ENCODE data around the gene PCDHGA3. TPM values are rescaled to one million over a fixed set of nuclear protein-coding genes. Genes with fewer than 3 reads are reported as not detected.
A peak's percentile ranks its signal among the peaks of the same experiment; 100 is the strongest.

Gene PCDHGA3
- total RNA-seq, 2 donors from 2014 or later: 4.3 TPM; not detected in 1

DNA sequence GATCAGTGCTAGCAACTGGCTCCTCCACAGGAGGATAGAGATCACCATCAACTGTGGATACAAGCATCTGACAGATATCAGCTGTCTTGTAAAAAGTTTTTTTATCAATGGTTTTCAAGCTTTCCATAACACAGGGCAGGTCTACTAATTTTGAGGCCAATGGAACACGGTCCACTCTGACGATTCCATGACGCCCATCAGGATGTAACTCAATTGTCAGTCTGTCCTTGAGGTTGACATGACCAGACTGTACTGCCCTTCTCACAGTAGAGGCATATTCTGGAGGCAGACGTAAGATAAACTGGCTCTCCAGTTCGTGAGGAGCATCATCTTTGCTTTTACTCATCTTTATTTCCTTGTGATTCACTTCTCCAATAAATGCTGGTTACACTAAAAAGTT is 23.9 kb upstream of the PCDHGA3 start:
- H3K4me1 Mint-ChIP-seq: peaks cover 2% of the 10 kb centered on the region
- Histone ChIP-seq H3K4me3 (ENCODE audit: low read length) (peak overlapping the region; percentile 91), H3K27ac (ENCODE audit: low read depth, low read length) (peak overlapping the region; percentile 7), H3K4me1 (ENCODE audit: control insufficient read depth, insufficient read depth, low read length) (no peaks in the 10 kb centered on the region), H3K27me3 (ENCODE audit: control insufficient read depth, insufficient read depth, low read length, poor library complexity, severe bottlenecking) (no peaks in the 10 kb centered on the region), H3K36me3 (ENCODE audit: control insufficient read depth, insufficient read depth, low read length) (peaks cover 45% of the 10 kb centered on the region), H3K9me3 (ENCODE audit: control insufficient read depth, low read length) (peaks cover 68% of the 10 kb centered on the region), H3K9ac (ENCODE audit: extremely low read depth, low read length, poor library complexity, severe bottlenecking) (peak overlapping the region; percentile 99)
- no peak for DNase-seq
- peaks cover 53% of the 10 kb centered on the region for H3K36me3 Mint-ChIP-seq (ENCODE audit: low read depth)
- H3K4me3 Mint-ChIP-seq: peak overlapping the region; percentile 99
- 74 to 85% methylated on average over 5 of the region's 5 CpGs for WGBS, 2 experiments (ENCODE audit: insufficient coverage in 1 of 2, insufficient read length in 1 of 2)
- H3K27ac Mint-ChIP-seq: peak overlapping the region; percentile 100
- TF ChIP-seq, protein P1, sequence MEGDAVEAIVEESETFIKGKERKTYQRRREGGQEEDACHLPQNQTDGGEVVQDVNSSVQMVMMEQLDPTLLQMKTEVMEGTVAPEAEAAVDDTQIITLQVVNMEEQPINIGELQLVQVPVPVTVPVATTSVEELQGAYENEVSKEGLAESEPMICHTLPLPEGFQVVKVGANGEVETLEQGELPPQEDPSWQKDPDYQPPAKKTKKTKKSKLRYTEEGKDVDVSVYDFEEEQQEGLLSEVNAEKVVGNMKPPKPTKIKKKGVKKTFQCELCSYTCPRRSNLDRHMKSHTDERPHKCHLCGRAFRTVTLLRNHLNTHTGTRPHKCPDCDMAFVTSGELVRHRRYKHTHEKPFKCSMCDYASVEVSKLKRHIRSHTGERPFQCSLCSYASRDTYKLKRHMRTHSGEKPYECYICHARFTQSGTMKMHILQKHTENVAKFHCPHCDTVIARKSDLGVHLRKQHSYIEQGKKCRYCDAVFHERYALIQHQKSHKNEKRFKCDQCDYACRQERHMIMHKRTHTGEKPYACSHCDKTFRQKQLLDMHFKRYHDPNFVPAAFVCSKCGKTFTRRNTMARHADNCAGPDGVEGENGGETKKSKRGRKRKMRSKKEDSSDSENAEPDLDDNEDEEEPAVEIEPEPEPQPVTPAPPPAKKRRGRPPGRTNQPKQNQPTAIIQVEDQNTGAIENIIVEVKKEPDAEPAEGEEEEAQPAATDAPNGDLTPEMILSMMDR (conservative IDR thresholded peaks at IDR 0.05): no peak
- peaks cover 51% of the 10 kb centered on the region for H3K9me3 Mint-ChIP-seq
- no peaks in the 10 kb centered on the region for H3K27me3 Mint-ChIP-seq (ENCODE audit: insufficient read depth)

DNA sequence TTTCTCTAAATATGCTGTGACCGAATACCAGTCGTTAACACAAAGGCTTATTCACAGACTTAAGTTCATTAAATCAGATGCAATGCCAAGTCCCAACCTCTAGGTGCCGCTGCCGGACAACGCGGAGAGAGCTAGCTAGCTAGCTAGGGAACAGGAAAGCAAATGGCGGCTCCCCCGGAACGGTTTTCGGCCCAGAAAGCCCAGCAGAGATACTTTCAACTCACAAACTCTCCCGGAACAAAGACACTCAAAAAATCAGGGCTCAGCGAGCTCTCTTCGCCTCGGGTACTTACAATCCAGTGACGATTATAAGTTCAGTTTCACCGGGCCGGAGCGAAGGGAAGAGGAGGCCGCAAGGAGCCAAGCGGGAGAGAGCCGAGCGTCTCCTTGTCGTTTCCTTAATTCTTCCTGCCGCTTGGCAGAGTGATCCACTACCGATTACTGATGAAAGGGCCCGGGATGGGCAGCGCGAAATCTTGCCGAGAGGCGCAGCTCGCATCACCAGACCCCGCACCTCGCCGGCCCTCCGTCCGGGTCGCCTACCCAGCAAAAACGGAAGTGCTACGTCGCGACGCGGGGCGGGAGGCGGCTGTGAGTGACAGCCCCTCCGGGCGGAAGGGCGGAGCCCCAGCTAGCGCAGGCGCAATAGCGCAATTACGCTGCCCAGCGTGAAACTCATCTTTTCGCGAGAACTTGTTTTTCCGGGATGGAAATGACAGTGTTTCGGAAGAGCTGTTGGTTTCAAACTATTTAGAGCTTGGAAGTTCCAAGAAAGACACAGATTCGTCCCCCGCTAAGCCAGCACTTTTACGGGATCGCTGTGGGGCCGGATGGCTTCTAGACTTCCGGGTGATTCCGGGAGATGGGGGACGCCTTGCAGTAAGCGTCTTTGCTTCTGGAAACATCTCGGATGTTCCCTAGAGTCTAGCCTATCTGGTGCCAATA is 23.1 kb upstream of the PCDHGA3 start, which contains the start of gene TAF7:
Gene TAF7, minus strand, starts transcription at position 560 of the 945 bp plus-strand sequence. CDS start 740 bp downstream, outside the sequence.
- H3K4me1 ChIP-seq (ENCODE audit: control insufficient read depth, insufficient read depth, low read length): no peaks in the 10 kb centered on the region
- peak within 1 kb of the TSS; percentile 91 for H3K4me3 ChIP-seq (ENCODE audit: low read length)
- H3K9ac ChIP-seq (ENCODE audit: extremely low read depth, low read length, poor library complexity, severe bottlenecking): peak within 1 kb of the TSS; percentile 99
- Mint-ChIP-seq H3K4me1 (peaks cover 2% of the 10 kb centered on the region), H3K4me3 (peak within 1 kb of the TSS; percentile 99), H3K27ac (peak within 1 kb of the TSS; percentile 100), H3K27me3 (ENCODE audit: insufficient read depth) (no peaks in the 10 kb centered on the region), H3K36me3 (ENCODE audit: low read depth) (peaks cover 45% of the 10 kb centered on the region), H3K9me3 (peaks cover 47% of the 10 kb centered on the region)
- peak within 1 kb of the TSS; percentile 97 for H3K27ac ChIP-seq (ENCODE audit: low read depth, low read length)
- peak; percentile 97 for DNase-seq
- 2 to 5% methylated on average over 47 to 67 of the region's 67 CpGs for WGBS, 2 experiments (ENCODE audit: insufficient coverage in 1 of 2, insufficient read length in 1 of 2)
- H3K36me3 ChIP-seq (ENCODE audit: control insufficient read depth, insufficient read depth, low read length): peaks cover 37% of the 10 kb centered on the region
- peaks cover 63% of the 10 kb centered on the region for H3K9me3 ChIP-seq (ENCODE audit: control insufficient read depth, low read length)
- TF ChIP-seq, protein P1 (conservative IDR thresholded peaks at IDR 0.05): peak; percentile 90
- no peaks in the 10 kb centered on the region for H3K27me3 ChIP-seq (ENCODE audit: control insufficient read depth, insufficient read depth, low read length, poor library complexity, severe bottlenecking)

DNA sequence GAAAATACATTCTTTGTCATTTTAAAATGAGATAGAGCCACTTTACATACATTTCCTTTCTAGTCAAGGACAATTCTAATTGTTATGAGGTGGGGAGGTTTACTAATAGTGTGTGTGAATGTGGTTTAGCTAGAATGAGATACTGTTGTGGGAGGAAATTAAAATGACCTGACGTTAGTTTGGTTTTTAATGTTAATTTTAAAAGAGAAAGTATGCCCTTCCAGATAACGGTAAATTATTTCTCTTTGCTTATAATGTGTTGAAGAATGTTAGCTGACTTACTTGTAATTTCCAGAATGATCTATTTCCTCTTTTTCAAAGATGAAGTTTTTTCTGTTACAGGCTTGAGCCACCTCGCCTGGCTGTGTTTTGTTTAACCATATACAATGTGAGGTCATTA is 21.4 kb upstream of the PCDHGA3 start:
- H3K4me1 Mint-ChIP-seq: peaks cover 2% of the 10 kb centered on the region
- Histone ChIP-seq H3K27ac (ENCODE audit: low read depth, low read length) (no peak overlapping the region), H3K4me1 (ENCODE audit: control insufficient read depth, insufficient read depth, low read length) (no peaks in the 10 kb centered on the region), H3K36me3 (ENCODE audit: control insufficient read depth, insufficient read depth, low read length) (peaks cover 24% of the 10 kb centered on the region), H3K4me3 (ENCODE audit: low read length) (no peak overlapping the region), H3K27me3 (ENCODE audit: control insufficient read depth, insufficient read depth, low read length, poor library complexity, severe bottlenecking) (no peaks in the 10 kb centered on the region), H3K9ac (ENCODE audit: extremely low read depth, low read length, poor library complexity, severe bottlenecking) (no peak overlapping the region), H3K9me3 (ENCODE audit: control insufficient read depth, low read length) (peaks cover 46% of the 10 kb centered on the region)
- H3K27me3 Mint-ChIP-seq (ENCODE audit: insufficient read depth): peaks cover 8% of the 10 kb centered on the region
- peak overlapping the region; percentile 99 for H3K4me3 Mint-ChIP-seq
- peaks cover 30% of the 10 kb centered on the region for H3K36me3 Mint-ChIP-seq (ENCODE audit: low read depth)
- no peak for DNase-seq
- TF ChIP-seq, protein P1 (conservative IDR thresholded peaks at IDR 0.05): no peak
- peaks cover 45% of the 10 kb centered on the region for H3K9me3 Mint-ChIP-seq
- 92 to 93% methylated on average over 2 of the region's 3 CpGs for WGBS, 2 experiments (ENCODE audit: insufficient coverage in 1 of 2, insufficient read length in 1 of 2)
- no peak overlapping the region for H3K27ac Mint-ChIP-seq

All from endodermal cell (in vitro differentiated cells).